Stimulated activated CD8-positive, alpha-beta memory T cell treated with anti-CD3 and anti-CD28 coated beads, Interleukin-4, amount 100 ng/mL, for 4 hours (primary cell): ENCODE data around the gene MRPS12.

Source experiments
- DNase-seq, 2 donors: peaks; one replicate each; pipeline ENCODE4 v3.0.0-alpha.2; 2020; ENCODE audit warnings: low read depth in 2 of 2, low spot score in 1 of 2

Gene MRPS12

GRCh38 chr19:38975214-38975860, 44.6 kb downstream of the MRPS12 start, which contains the start of gene FBXO17:
TSS of gene FBXO17 (minus strand) at chr19:38975742. CDS start at chr19:38950319, 25,423 bp downstream.
- DNase-seq = no peak

GRCh38 chr19:38975861-38976271, 45.1 kb downstream of the MRPS12 start:
- DNase-seq = no peak

- no peak for DNase-seq
Measured at GRCh38 chr19:38977445-38978325, 46.9 kb downstream of the MRPS12 start.

GRCh38 chr19:38978326-38978689, 47.6 kb downstream of the MRPS12 start:
- DNase-seq = no peak

GRCh38 chr19:38979812-38980211, 49.1 kb downstream of the MRPS12 start:
- DNase-seq = no peak

- DNase-seq = no peak
Measured at GRCh38 chr19:38980583-38981374, 50.0 kb downstream of the MRPS12 start.
